H1 (cell line): ENCODE data around the gene LRCH1.

Experiments used
- BRCA1 ChIP-seq: IDR thresholded peaks from 2 replicates; pipeline ENCODE4 v1.6.1; 2012; ENCODE audit warnings: low read depth, low read length, improper control_type of control experiment
- JUND ChIP-seq: IDR thresholded peaks from 2 replicates; pipeline ENCODE4 v1.6.1; 2011; ENCODE audit warnings: mild to moderate bottlenecking, improper control_type of control experiment, low read length
- SIN3A ChIP-seq, 2 experiments: IDR thresholded peaks in 1 of 2; conservative IDR thresholded peaks in 1 of 2; 2 replicates each; pipeline ENCODE4 v1.6.1; 2011 to 2012; ENCODE audit warnings: low read length in 2 of 2, improper control_type of control experiment in 1 of 2, low read depth in 1 of 2, mild to moderate bottlenecking in 1 of 2
- SP2 ChIP-seq: IDR thresholded peaks from 2 replicates; pipeline ENCODE4 v1.6.1; 2012; ENCODE audit warnings: mild to moderate bottlenecking, low read length, inconsistent platforms
- TAF1 ChIP-seq: IDR thresholded peaks from 2 replicates; pipeline ENCODE4 v1.6.1; 2011; ENCODE audit warnings: mild to moderate bottlenecking, low read depth, low read length
- TCF12 ChIP-seq: IDR thresholded peaks from 2 replicates; pipeline ENCODE4 v1.6.1; 2011; ENCODE audit warnings: low read depth, mild to moderate bottlenecking, low read length
- TEAD4 ChIP-seq: IDR thresholded peaks from 2 replicates; pipeline ENCODE4 v1.6.1; 2012; ENCODE audit warnings: low read depth, low read length, inconsistent platforms, mixed read lengths
- TF ChIP-seq, protein P1 (sequence below), 3 experiments: IDR thresholded peaks; 1 replicate in 2 of 3; 2 replicates in 1 of 3; pipeline versions ENCODE4 v1.5.1 to v1.6.1; 2011; ENCODE audit warnings: low read length in 3 of 3, mild to moderate bottlenecking in 3 of 3, inconsistent platforms in 2 of 3, low read depth in 1 of 3, moderate library complexity in 1 of 3; ENCODE audit not compliant: insufficient read depth in 1 of 3; ENCODE audit errors: control extremely low read depth in 1 of 3
- TF ChIP-seq, protein P2 (sequence below): IDR thresholded peaks from 2 replicates; pipeline ENCODE4 v1.6.1; 2012; ENCODE audit warnings: inconsistent platforms

DNA sequence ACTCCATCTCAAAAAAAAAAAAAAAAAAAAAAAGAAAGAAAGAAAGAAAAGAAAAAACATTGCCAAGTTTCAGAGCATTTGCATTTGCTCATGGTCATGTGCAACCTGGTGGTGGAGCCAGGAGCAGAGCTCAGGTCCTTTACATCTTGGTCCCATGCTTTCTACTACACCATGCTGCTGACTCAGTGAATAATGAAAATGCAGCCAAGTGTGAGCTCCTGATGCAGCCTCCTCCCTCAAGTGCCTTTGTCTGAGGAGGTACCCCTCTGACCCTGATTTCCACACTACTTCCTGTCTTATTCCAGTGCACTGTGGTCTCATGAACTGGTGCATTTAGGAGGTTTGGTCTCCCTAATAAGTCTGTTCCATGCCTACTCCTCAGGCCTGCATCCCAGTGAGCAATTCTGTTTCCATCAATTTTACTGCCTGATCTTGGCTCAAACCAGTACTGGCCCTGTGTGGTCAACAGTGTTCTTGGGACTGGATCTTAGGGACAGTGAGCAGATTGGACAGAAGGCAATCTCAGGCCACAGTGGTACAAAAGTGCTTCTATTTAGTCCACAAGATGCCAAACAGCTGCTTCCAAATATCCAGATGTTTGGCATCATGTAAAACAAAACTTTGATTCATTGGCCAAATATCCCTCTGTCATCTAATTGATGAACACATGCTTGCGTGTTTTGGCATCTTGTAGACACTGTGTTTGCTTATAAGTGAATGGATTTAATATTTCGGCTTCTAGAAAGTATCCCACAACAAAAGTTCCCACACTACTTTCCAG, 28.8 kb upstream of the LRCH1 start:
- TF ChIP-seq, protein P1, sequence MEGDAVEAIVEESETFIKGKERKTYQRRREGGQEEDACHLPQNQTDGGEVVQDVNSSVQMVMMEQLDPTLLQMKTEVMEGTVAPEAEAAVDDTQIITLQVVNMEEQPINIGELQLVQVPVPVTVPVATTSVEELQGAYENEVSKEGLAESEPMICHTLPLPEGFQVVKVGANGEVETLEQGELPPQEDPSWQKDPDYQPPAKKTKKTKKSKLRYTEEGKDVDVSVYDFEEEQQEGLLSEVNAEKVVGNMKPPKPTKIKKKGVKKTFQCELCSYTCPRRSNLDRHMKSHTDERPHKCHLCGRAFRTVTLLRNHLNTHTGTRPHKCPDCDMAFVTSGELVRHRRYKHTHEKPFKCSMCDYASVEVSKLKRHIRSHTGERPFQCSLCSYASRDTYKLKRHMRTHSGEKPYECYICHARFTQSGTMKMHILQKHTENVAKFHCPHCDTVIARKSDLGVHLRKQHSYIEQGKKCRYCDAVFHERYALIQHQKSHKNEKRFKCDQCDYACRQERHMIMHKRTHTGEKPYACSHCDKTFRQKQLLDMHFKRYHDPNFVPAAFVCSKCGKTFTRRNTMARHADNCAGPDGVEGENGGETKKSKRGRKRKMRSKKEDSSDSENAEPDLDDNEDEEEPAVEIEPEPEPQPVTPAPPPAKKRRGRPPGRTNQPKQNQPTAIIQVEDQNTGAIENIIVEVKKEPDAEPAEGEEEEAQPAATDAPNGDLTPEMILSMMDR (IDR thresholded peaks at IDR 0.05; ENCODE audit: control extremely low read depth in 1 of 3, insufficient read depth in 1 of 3, low read depth in 1 of 3, low read length in 3 of 3), result no peak
- TF ChIP-seq SIN3A (conservative IDR thresholded peaks at IDR 0.05 in 1 of 2, IDR thresholded peaks at IDR 0.05 in 1 of 2; ENCODE audit: low read depth in 1 of 2, low read length in 2 of 2) (no peak), SP2 (no peak), TAF1 (no peak), TEAD4 (no peak), TCF12 (no peak), JUND (no peak), BRCA1 (no peak)
- TF ChIP-seq, protein P2, sequence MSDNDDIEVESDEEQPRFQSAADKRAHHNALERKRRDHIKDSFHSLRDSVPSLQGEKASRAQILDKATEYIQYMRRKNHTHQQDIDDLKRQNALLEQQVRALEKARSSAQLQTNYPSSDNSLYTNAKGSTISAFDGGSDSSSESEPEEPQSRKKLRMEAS, result no peak
